Esophagus muscularis mucosa (tissue), 4 donors: ENCODE data around the gene CCDC59. TPM values are rescaled to one million over a fixed set of nuclear protein-coding genes. Genes with fewer than 3 reads are reported as not detected.

Source experiments
- DNase-seq: peaks from one replicate; pipeline ENCODE4 v3.0.0-alpha.2; 2017; ENCODE audit errors: extremely low spot score
- H3K27ac ChIP-seq, 4 donors: fragments of 200-600 bp; sonication (generic); replicated peaks in 1 of 4; 1 replicate in 3 of 4; 2 replicates in 1 of 4; pipeline ENCODE4 v1.5.1; 2016 to 2019; ENCODE audit warnings: mild to moderate bottlenecking in 1 of 4
- H3K27me3 ChIP-seq, 4 donors: fragments of 200-600 bp; sonication (generic); one replicate each; pipeline versions ENCODE4 v1.5.1 to v1.6.0; 2016 to 2019
- H3K36me3 ChIP-seq, 4 donors: fragments of 200-600 bp; sonication (generic); one replicate each; pipeline ENCODE4 v1.5.1; 2016 to 2019
- H3K4me1 ChIP-seq, 4 donors: fragments of 200-600 bp; sonication (generic); one replicate each; pipeline ENCODE4 v1.5.1; 2016 to 2019
- H3K4me3 ChIP-seq, 4 donors: fragments of 200-600 bp; sonication (generic); 1 replicate in 2 of 4; 2 replicates in 2 of 4; pipeline ENCODE4 v1.5.1; 2016 to 2019; ENCODE audit warnings: mild to moderate bottlenecking in 4 of 4, moderate library complexity in 1 of 4
- H3K9me3 ChIP-seq, 4 donors: fragments of 200-600 bp; sonication (generic); 1 replicate in 3 of 4; 2 replicates in 1 of 4; pipeline ENCODE4 v1.5.1; 2016 to 2019
- EP300 ChIP-seq: sonication (generic); formaldehyde crosslinking; IDR thresholded peaks from one replicate; pipeline ENCODE4 v1.6.1; 2017; ENCODE audit warnings: antibody characterized with exemption
- POLR2A ChIP-seq: fragments of 450-650 bp; IDR thresholded peaks from one replicate; pipeline ENCODE4 v1.6.1; 2017; ENCODE audit warnings: antibody characterized with exemption, moderate library complexity, mild to moderate bottlenecking, low read depth
- POLR2AphosphoS5 ChIP-seq, 2 donors: sonication (generic); formaldehyde crosslinking; IDR thresholded peaks; one replicate each; pipeline ENCODE4 v1.6.1; 2017; ENCODE audit warnings: antibody characterized with exemption in 2 of 2
- WGBS: methylation state at CpG from one replicate; pipeline ENCODE4 v1.1.5; 2018; 5-methylcytosine and 5-hydroxymethylcytosine counted together
- intact Hi-C: fragments of 100-400 bp; cut with DNase I; formaldehyde crosslinking; loops from one replicate; pipeline ENCODE4 v1.15.1; 2023
- total RNA-seq, 4 donors: library from RNA; depleted of rRNA; stranded (reverse); fragments of >200 nt; gene quantifications; one replicate each; pipeline versions ENCODE4 v1.1.0 to v1.2.1, GENCODE V29; 2016
- TF ChIP-seq, protein P1 (sequence below), 3 experiments: fragments of 200-600 bp in 2 of 3; fragments of 450-650 bp in 1 of 3; sonication (generic) in 2 of 3; IDR thresholded peaks; one replicate each; pipeline ENCODE4 v1.5.1; 2017 to 2019; ENCODE audit warnings: antibody characterized with exemption in 3 of 3, mild to moderate bottlenecking in 2 of 3, moderate library complexity in 1 of 3

The CCDC59 gene
- 10 to 100 TPM; 29.5 to 72.4 (median 46.9) TPM for total RNA-seq

- TF ChIP-seq, protein P1, sequence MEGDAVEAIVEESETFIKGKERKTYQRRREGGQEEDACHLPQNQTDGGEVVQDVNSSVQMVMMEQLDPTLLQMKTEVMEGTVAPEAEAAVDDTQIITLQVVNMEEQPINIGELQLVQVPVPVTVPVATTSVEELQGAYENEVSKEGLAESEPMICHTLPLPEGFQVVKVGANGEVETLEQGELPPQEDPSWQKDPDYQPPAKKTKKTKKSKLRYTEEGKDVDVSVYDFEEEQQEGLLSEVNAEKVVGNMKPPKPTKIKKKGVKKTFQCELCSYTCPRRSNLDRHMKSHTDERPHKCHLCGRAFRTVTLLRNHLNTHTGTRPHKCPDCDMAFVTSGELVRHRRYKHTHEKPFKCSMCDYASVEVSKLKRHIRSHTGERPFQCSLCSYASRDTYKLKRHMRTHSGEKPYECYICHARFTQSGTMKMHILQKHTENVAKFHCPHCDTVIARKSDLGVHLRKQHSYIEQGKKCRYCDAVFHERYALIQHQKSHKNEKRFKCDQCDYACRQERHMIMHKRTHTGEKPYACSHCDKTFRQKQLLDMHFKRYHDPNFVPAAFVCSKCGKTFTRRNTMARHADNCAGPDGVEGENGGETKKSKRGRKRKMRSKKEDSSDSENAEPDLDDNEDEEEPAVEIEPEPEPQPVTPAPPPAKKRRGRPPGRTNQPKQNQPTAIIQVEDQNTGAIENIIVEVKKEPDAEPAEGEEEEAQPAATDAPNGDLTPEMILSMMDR (IDR thresholded peaks at IDR 0.05) = peak; percentile 80 to 99 (median 88)
- TF ChIP-seq POLR2AphosphoS5 (IDR thresholded peaks at IDR 0.05) (peak; percentile 97), POLR2A (no peak), EP300 (no peak)
- DNase-seq = peak; percentile 99
- no peaks in the 10 kb centered on the region for H3K9me3 ChIP-seq
- peaks cover 6 to 37% (median 22%) of the 10 kb centered on the region in 4 donors for H3K36me3 ChIP-seq
- peak within 1 kb of the TSS; percentile 91 to 96 (median 95) for H3K27ac ChIP-seq
- WGBS = under 1% methylated on average over 36 of the region's 61 CpGs
- no peaks in the 10 kb centered on the region for H3K27me3 ChIP-seq
- intact Hi-C loops = no loop called here
- peaks cover 36 to 52% (median 45%) of the 10 kb centered on the region in 4 donors for H3K4me1 ChIP-seq
- peak within 1 kb of the TSS; percentile 86 to 98 (median 93) for H3K4me3 ChIP-seq
These were observed at the start of gene CCDC59, which contains the start of gene METTL25 for GRCh38 chr12:82358200-82359114. Gene CCDC59 (minus strand): TSS chr12:82358387. CDS start chr12:82358376, 11 bp downstream. Gene METTL25 (plus strand): TSS chr12:82358529. CDS start chr12:82358566, 37 bp downstream.

- Histone ChIP-seq H3K4me1 (no peaks in the 10 kb centered on the region), H3K27ac (no peak overlapping the region), H3K36me3 (peaks cover 4 to 15% (median 6%) of the 10 kb centered on the region in 4 donors), H3K9me3 (no peaks in the 10 kb centered on the region), H3K4me3 (no peak overlapping the region), H3K27me3 (no peaks in the 10 kb centered on the region)
- WGBS = 89% methylated on average over 5 of the region's 5 CpGs
- intact Hi-C loops = no loop called here
- no peak for DNase-seq
- no peak for TF ChIP-seq POLR2AphosphoS5 (IDR thresholded peaks at IDR 0.05)
These were observed 49.3 kb upstream of the CCDC59 start for GRCh38 chr12:82407481-82407880.

DNA sequence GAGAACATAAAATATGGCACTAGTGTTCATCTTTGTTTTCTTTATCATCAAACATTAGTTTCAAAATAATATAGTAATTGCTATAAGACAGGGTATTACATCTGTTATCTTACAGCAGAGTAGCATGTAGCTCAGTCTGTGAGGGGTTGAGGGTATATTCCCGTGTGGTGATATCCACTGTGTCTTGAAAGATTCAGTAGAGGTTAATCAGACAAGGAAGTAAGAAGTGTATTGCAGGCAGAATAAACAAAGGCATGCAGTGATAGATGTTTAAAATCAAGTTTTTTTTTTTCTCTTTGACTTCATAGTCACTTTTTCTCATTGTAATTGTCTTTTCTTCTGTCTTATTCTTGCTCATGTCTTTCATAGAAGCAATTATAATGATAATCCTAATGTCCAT is 48.5 kb upstream of the CCDC59 start:
- Histone ChIP-seq H3K9me3 (no peaks in the 10 kb centered on the region), H3K36me3 (peaks cover 2 to 15% (median 5%) of the 10 kb centered on the region in 4 donors), H3K27me3 (no peaks in the 10 kb centered on the region), H3K27ac (no peak overlapping the region), H3K4me3 (no peak overlapping the region), H3K4me1 (no peaks in the 10 kb centered on the region)
- DNase-seq = no peak
- no peak for TF ChIP-seq POLR2AphosphoS5 (IDR thresholded peaks at IDR 0.05)
- no peak for TF ChIP-seq EP300
- TF ChIP-seq POLR2A = no peak
- TF ChIP-seq, protein P1 (IDR thresholded peaks at IDR 0.05) = no peak
- 77% methylated on average over 1 of the region's 1 CpG for WGBS
- intact Hi-C loops = no loop called here

GRCh38 chr12:82400819-82401218 is 42.6 kb upstream of the CCDC59 start:
- no peak overlapping the region for H3K27ac ChIP-seq
- H3K27me3 ChIP-seq = no peaks in the 10 kb centered on the region
- H3K4me1 ChIP-seq = no peaks in the 10 kb centered on the region
- H3K9me3 ChIP-seq = no peaks in the 10 kb centered on the region
- DNase-seq = no peak
- TF ChIP-seq EP300 = no peak
- TF ChIP-seq POLR2AphosphoS5 (IDR thresholded peaks at IDR 0.05) = no peak
- TF ChIP-seq, protein P1 (IDR thresholded peaks at IDR 0.05) = no peak
- no peak for TF ChIP-seq POLR2A
- intact Hi-C loops = no loop called here
- H3K4me3 ChIP-seq = no peak overlapping the region
- H3K36me3 ChIP-seq = peaks cover 0 to 17% (median 8%) of the 10 kb centered on the region in 4 donors
- 73% methylated on average over 2 of the region's 2 CpGs for WGBS

- intact Hi-C loops = no loop called here
- Histone ChIP-seq H3K36me3 (peaks cover 0 to 30% (median 15%) of the 10 kb centered on the region in 4 donors), H3K27me3 (no peaks in the 10 kb centered on the region), H3K4me3 (no peak overlapping the region), H3K4me1 (no peaks in the 10 kb centered on the region), H3K9me3 (no peaks in the 10 kb centered on the region), H3K27ac (no peak overlapping the region)
- no peak for DNase-seq
- no peak for TF ChIP-seq POLR2AphosphoS5 (IDR thresholded peaks at IDR 0.05)
- TF ChIP-seq, protein P1 (IDR thresholded peaks at IDR 0.05) = no peak
- TF ChIP-seq EP300 = no peak
- TF ChIP-seq POLR2A = no peak
These were observed 40.7 kb upstream of the CCDC59 start for GRCh38 chr12:82398879-82399278.
